Common myeloid progenitor, CD34-positive (primary cell): Measurements from ENCODE around the gene TERC.
A peak's percentile ranks its signal among the peaks of the same experiment; 100 is the strongest.

ENCODE experiments used
- CTCF ChIA-PET: fragments of 350-600 bp; sonication (Branson Sonifier 250); formaldehyde crosslinking; loops from one replicate; lab custom pipeline; 2021; ENCODE audit warnings: antibody characterized with exemption; lab: Charles Lee
- POLR2A ChIA-PET: fragments of 350-600 bp; sonication (Branson Sonifier 250); formaldehyde crosslinking; loops from one replicate; lab custom pipeline; 2021; ENCODE audit warnings: antibody characterized with exemption; lab: Charles Lee
- DNase-seq, 3 donors: peaks; one replicate each; pipeline versions ENCODE4 v3.0.0 to v3.0.0-alpha.2; 2013
- H3K27ac ChIP-seq, 2 experiments: 1 replicate in 1 of 2; 2 replicates in 1 of 2; pipeline ENCODE4 v1.7.0; 2013; ENCODE audit warnings: inconsistent platforms in 2 of 2, low read length in 2 of 2, mild to moderate bottlenecking in 2 of 2, low read depth in 1 of 2, moderate library complexity in 1 of 2; ENCODE audit not compliant: severe bottlenecking in 2 of 2, insufficient read depth in 1 of 2, poor library complexity in 1 of 2
- H3K27me3 ChIP-seq, 5 experiments: replicated peaks in 2 of 5; 1 replicate in 3 of 5; 2 replicates in 2 of 5; pipeline versions ENCODE4 v1.6.1 to v1.7.0; 2013; ENCODE audit warnings: low read length in 4 of 5, mild to moderate bottlenecking in 2 of 5, moderate library complexity in 2 of 5, inconsistent platforms in 1 of 5; ENCODE audit not compliant: insufficient read depth in 5 of 5, control insufficient read depth in 4 of 5
- H3K36me3 ChIP-seq, 4 experiments: 1 replicate in 2 of 4; 2 replicates in 2 of 4; pipeline versions ENCODE4 v1.6.1 to v1.7.0; 2013; ENCODE audit warnings: low read length in 3 of 4, control low read depth in 1 of 4, mild to moderate bottlenecking in 1 of 4; ENCODE audit not compliant: control insufficient read depth in 4 of 4, insufficient read depth in 4 of 4
- H3K4me1 ChIP-seq, 4 experiments: 1 replicate in 3 of 4; 2 replicates in 1 of 4; pipeline versions ENCODE4 v1.6.1 to v1.7.1; 2013; ENCODE audit warnings: low read length in 3 of 4, mild to moderate bottlenecking in 3 of 4, control low read depth in 1 of 4, inconsistent platforms in 1 of 4, moderate library complexity in 1 of 4; ENCODE audit not compliant: control insufficient read depth in 4 of 4, insufficient read depth in 4 of 4; ENCODE audit errors: control extremely low read depth in 1 of 4
- H3K4me3 ChIP-seq, 7 experiments: 1 replicate in 4 of 7; 2 replicates in 3 of 7; pipeline versions ENCODE4 v1.5.1 to v1.7.0; 2013; ENCODE audit warnings: mild to moderate bottlenecking in 7 of 7, low read length in 6 of 7, moderate library complexity in 6 of 7, inconsistent platforms in 2 of 7, low read depth in 2 of 7, control low read depth in 1 of 7; ENCODE audit not compliant: insufficient read depth in 4 of 7, control insufficient read depth in 1 of 7; ENCODE audit errors: extremely low read depth in 1 of 7
- H3K9me3 ChIP-seq, 5 experiments: 1 replicate in 4 of 5; 2 replicates in 1 of 5; pipeline versions ENCODE4 v1.6.1 to v1.7.1; 2013; ENCODE audit warnings: low read length in 4 of 5, mild to moderate bottlenecking in 2 of 5, inconsistent platforms in 1 of 5, low read depth in 1 of 5, moderate library complexity in 1 of 5; ENCODE audit not compliant: control insufficient read depth in 4 of 5, insufficient read depth in 2 of 5; ENCODE audit errors: control extremely low read depth in 1 of 5
- WGBS: methylation state at CpG from one replicate; pipeline ENCODE4 v1.1.5; 2013; ENCODE audit not compliant: insufficient coverage; 5-methylcytosine and 5-hydroxymethylcytosine counted together

Gene TERC

GRCh38 chr3:169771497-169772304, 6.8 kb upstream of the TERC start:
- 0% methylated on average over 11 of the region's 27 CpGs for WGBS
- Histone ChIP-seq H3K9me3 (no peaks in the 10 kb centered on the region), H3K27ac (peak overlapping the region; percentile 95 to 99), H3K36me3 (peaks cover 6 to 18% (median 8%) of the 10 kb centered on the region in 4 experiments), H3K4me3 (peak overlapping the region; percentile 14 to 98 (median 95)), H3K4me1 (peaks cover 9 to 37% (median 16%) of the 10 kb centered on the region in 4 experiments), H3K27me3 (no peaks in the 10 kb centered on the region)
- ChIA-PET POLR2A (interaction anchor here (0.6 to 1.8 kb wide), 3 partner anchors 8 to 103 kb away, joined by 3 to 12 read pairs (median 4); no protein-coding TSS in a partner anchor), CTCF (interaction anchor here (0.6 to 3.5 kb wide), 3 partner anchors 9 to 1617 kb away, joined by 3 to 25 read pairs (median 3); no protein-coding TSS in a partner anchor)
- DNase-seq = peak; percentile 88 to 95 (median 91)

DNA sequence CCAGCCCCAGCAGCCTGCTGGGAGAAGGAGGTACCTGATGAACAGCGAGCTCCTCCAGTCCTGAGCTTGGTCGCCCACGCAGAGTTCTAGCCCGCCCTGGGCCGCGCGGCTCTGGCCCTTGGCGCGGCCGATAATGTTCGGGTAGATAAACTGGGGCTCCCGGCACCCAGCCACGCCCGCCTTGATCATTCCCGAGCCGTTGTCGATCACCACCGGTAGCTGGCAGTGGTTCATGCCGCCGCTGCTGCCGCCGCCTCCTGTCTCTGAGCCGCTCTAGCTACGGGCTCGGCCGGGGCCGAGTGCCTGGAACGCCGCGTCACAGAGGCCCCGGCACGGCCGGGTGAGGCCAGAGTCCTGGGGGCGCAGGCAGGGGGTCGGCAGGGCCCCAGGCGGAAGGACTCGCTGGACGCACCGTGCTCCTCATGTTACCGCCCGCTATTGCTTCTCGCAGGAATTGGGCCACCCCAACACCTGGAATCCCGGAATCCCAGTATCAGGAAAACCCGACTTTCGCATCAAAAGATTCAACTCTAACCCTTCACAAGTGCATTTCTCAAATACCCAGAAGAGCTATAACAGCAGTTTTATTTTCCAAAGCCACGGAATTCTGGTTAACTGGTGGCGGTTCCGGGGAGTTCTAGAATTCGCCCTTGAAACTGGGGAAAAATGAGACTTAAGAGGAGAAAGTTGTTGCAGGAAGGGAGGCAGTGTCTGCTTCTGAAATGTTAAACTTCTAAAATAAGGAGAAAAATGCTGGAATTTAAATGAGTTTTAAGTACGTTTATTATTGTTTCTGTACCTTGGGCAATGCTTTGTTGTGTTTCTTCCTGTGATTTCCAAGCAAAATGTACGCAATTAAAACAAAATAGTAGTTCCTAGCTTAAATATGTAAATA, 4.7 kb upstream of the TERC start, which contains the start of gene ACTRT3:
Gene ACTRT3 (minus strand): TSS at position 275 of the 895 bp plus-strand sequence. CDS start 41 bp downstream, at position 234.
- DNase-seq = peak; percentile 76 to 83 (median 80)
- Histone ChIP-seq H3K9me3 (no peaks in the 10 kb centered on the region), H3K4me3 (peak within 1 kb of the TSS; percentile 76 to 100 (median 86)), H3K27ac (peak within 1 kb of the TSS; percentile 54 to 74), H3K36me3 (peaks cover 0 to 3% (median 0%) of the 10 kb centered on the region in 4 experiments), H3K27me3 (no peaks in the 10 kb centered on the region), H3K4me1 (peaks cover 10 to 27% (median 13%) of the 10 kb centered on the region in 4 experiments)
- CTCF ChIA-PET = interaction anchor here (0.6 kb wide), 1 partner anchor 25 kb away, joined by 3 read pairs; no protein-coding TSS in a partner anchor
- POLR2A ChIA-PET = no interaction called here
- WGBS = 0% methylated on average over 33 of the region's 51 CpGs

- Histone ChIP-seq H3K27ac (peak overlapping the region; percentile 29 to 88), H3K4me3 (peak overlapping the region; percentile 62 to 98 (median 92)), H3K4me1 (peaks cover 7 to 21% (median 12%) of the 10 kb centered on the region in 4 experiments), H3K27me3 (no peaks in the 10 kb centered on the region), H3K36me3 (no peaks in the 10 kb centered on the region), H3K9me3 (peaks cover 0 to 3% (median 0%) of the 10 kb centered on the region in 5 experiments)
- ChIA-PET CTCF (interaction anchor here (2.0 to 4.6 kb wide), 4 partner anchors 9 to 18 kb away, joined by 7 to 25 read pairs (median 10); partner anchors contain the start of gene MYNN), POLR2A (interaction anchor here (0.9 to 2.1 kb wide), 3 partner anchors 9 to 593 kb away, joined by 3 to 12 read pairs (median 3); partner anchors contain the start of genes MYNN, SEC62 and SKIL)
- peak; percentile 70 to 86 (median 82) for DNase-seq
- 0% methylated on average over 22 of the region's 46 CpGs for WGBS
These were observed 463 bp downstream of the TERC start for GRCh38 chr3:169764312-169764881.

- CTCF ChIA-PET = interaction anchor here (4.6 kb wide), 1 partner anchor 12 kb away, joined by 25 read pairs; the partner anchor contains the start of gene MYNN
- no peaks in the 10 kb centered on the region for H3K27me3 ChIP-seq
These were observed 4.4 kb downstream of the TERC start for GRCh38 chr3:169760479-169760878.

DNA sequence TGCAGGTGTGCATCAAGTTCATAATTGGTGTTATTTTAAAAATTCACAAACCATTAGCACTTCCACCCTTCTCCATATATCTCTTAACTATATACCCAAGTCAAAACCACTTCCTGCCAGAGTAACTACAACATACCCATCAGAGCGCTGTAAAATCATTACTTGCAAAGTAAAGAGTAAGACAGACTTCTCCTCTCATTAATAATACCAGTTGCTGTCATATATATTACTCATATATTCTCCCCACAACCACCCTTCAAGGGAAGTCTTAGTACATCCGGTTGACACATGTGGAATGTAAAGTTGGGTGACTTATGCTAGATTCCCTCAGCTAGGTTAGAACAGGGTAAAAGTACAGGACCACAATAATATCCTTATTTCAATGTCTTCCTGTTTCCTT, 5.6 kb downstream of the TERC start:
- Histone ChIP-seq H3K9me3 (peaks cover 0 to 3% (median 0%) of the 10 kb centered on the region in 5 experiments), H3K4me3 (peak overlapping the region in 1 of 7 experiments; percentile 20), H3K27ac (no peak overlapping the region), H3K27me3 (no peaks in the 10 kb centered on the region), H3K4me1 (peaks cover 7 to 27% (median 17%) of the 10 kb centered on the region in 4 experiments), H3K36me3 (no peaks in the 10 kb centered on the region)
- no CpG with 5 or more reads among the region's 2 CpGs for WGBS
- ChIA-PET POLR2A (no interaction called here), CTCF (interaction anchor here (1.0 kb wide), 1 partner anchor 208 kb away, joined by 3 read pairs; the partner anchor contains the start of gene SEC62)
- peak; percentile 43 to 89 (median 82) for DNase-seq

More at GRCh38 chr3:169760479-169760878, 4.4 kb downstream of the TERC start:
- Histone ChIP-seq H3K4me1 (peaks cover 10 to 30% (median 19%) of the 10 kb centered on the region in 4 experiments), H3K9me3 (peaks cover 0 to 3% (median 0%) of the 10 kb centered on the region in 5 experiments), H3K36me3 (no peaks in the 10 kb centered on the region), H3K27ac (no peak overlapping the region), H3K4me3 (no peak overlapping the region)
- POLR2A ChIA-PET = no interaction called here
- DNase-seq = peak in 1 of 3 donors; percentile 27
- WGBS = 92% methylated on average over 3 of the region's 4 CpGs

GRCh38 chr3:169758359-169758994, 6.4 kb downstream of the TERC start:
- POLR2A ChIA-PET = no interaction called here
- peak in 1 of 3 donors; percentile 22 for DNase-seq
- peaks cover 0 to 3% (median 0%) of the 10 kb centered on the region in 5 experiments for H3K9me3 ChIP-seq
- H3K27me3 ChIP-seq = no peaks in the 10 kb centered on the region
- 71% methylated on average over 1 of the region's 5 CpGs for WGBS
- no peak overlapping the region for H3K27ac ChIP-seq
- CTCF ChIA-PET = interaction anchor here (0.6 kb wide), 1 partner anchor 1226 kb away, joined by 5 read pairs; no protein-coding TSS in a partner anchor
- H3K36me3 ChIP-seq = no peaks in the 10 kb centered on the region
- H3K4me3 ChIP-seq = no peak overlapping the region
- H3K4me1 ChIP-seq = peaks cover 7 to 19% (median 13%) of the 10 kb centered on the region in 4 experiments
